ENCODE data around the gene HPS4. TPM values are rescaled to one million over a fixed set of nuclear protein-coding genes. Genes with fewer than 3 reads are reported as not detected.
A peak's percentile ranks its signal among the peaks of the same experiment; 100 is the strongest.

Gene HPS4
- total RNA-seq, 4 donors from 2014 or later = 21.9 to 28.5 (median 24.5) TPM

DNA sequence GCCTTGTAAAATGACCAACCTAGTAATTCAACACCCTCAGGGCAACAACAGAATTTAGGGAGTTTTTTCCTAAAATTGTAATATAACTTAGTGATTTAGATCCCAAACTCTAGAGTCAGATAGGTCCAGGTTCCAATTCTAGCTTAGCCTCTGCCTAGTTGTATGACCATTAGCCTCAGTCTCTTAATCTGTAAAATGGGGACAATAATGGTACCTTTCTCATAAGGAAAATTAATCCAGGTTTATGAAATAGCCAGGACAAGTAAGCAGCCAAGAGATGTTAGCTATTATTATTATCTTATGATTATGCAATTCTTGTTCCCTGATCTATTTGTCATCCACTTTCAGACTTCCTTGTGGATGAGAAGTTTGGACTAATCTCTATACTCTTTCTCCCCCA is 24.6 kb upstream of the HPS4 start:
- no peak for TF ChIP-seq POLR2A (IDR thresholded peaks at IDR 0.05)
- TF ChIP-seq, protein P1, sequence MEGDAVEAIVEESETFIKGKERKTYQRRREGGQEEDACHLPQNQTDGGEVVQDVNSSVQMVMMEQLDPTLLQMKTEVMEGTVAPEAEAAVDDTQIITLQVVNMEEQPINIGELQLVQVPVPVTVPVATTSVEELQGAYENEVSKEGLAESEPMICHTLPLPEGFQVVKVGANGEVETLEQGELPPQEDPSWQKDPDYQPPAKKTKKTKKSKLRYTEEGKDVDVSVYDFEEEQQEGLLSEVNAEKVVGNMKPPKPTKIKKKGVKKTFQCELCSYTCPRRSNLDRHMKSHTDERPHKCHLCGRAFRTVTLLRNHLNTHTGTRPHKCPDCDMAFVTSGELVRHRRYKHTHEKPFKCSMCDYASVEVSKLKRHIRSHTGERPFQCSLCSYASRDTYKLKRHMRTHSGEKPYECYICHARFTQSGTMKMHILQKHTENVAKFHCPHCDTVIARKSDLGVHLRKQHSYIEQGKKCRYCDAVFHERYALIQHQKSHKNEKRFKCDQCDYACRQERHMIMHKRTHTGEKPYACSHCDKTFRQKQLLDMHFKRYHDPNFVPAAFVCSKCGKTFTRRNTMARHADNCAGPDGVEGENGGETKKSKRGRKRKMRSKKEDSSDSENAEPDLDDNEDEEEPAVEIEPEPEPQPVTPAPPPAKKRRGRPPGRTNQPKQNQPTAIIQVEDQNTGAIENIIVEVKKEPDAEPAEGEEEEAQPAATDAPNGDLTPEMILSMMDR (IDR thresholded peaks at IDR 0.05) = no peak
- no peaks in the 10 kb centered on the region for H3K27me3 ChIP-seq
- H3K36me3 ChIP-seq = peaks cover 11 to 78% (median 53%) of the 10 kb centered on the region in 3 donors
- no peak overlapping the region for H3K4me3 ChIP-seq
- H3K27ac ChIP-seq = no peak overlapping the region
- DNase-seq = no peak
- intact Hi-C loops (cut with DNase I) = no loop called here
- H3K9me3 ChIP-seq = no peaks in the 10 kb centered on the region
- H3K4me1 ChIP-seq = peaks cover 5 to 29% (median 15%) of the 10 kb centered on the region in 3 donors

DNA sequence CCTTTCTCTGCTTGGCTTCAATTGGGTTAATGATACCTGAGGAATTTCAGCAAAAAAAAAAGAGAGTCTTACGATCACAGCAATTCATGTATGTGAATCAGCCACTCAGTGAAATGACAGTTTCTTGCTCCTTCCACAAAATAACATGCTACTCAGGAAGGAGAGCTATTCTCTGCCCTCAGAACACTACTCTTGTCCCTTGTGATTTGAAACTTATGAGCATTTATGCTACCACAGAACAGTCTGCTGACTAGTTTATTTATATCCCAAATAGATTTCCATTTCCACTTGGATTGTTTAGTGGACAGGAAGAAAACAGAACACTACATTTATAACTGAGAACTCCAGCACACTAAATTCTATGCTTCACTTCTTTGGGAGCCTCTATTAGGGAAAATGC is 20.2 kb upstream of the HPS4 start:
- Histone ChIP-seq H3K27ac (peak overlapping the region in 1 of 4 donors; percentile 54), H3K36me3 (peaks cover 22 to 100% (median 70%) of the 10 kb centered on the region in 3 donors), H3K4me3 (no peak overlapping the region), H3K4me1 (peaks cover 0 to 11% (median 0%) of the 10 kb centered on the region in 3 donors), H3K9me3 (no peaks in the 10 kb centered on the region), H3K27me3 (no peaks in the 10 kb centered on the region)
- TF ChIP-seq, protein P1 (IDR thresholded peaks at IDR 0.05) = no peak
- TF ChIP-seq POLR2A (IDR thresholded peaks at IDR 0.05) = no peak
- intact Hi-C loops (cut with DNase I) = no loop called here
- no peak for DNase-seq
- WGBS, 2 donors = 67 to 70% methylated on average over 1 of the region's 1 CpG

DNA sequence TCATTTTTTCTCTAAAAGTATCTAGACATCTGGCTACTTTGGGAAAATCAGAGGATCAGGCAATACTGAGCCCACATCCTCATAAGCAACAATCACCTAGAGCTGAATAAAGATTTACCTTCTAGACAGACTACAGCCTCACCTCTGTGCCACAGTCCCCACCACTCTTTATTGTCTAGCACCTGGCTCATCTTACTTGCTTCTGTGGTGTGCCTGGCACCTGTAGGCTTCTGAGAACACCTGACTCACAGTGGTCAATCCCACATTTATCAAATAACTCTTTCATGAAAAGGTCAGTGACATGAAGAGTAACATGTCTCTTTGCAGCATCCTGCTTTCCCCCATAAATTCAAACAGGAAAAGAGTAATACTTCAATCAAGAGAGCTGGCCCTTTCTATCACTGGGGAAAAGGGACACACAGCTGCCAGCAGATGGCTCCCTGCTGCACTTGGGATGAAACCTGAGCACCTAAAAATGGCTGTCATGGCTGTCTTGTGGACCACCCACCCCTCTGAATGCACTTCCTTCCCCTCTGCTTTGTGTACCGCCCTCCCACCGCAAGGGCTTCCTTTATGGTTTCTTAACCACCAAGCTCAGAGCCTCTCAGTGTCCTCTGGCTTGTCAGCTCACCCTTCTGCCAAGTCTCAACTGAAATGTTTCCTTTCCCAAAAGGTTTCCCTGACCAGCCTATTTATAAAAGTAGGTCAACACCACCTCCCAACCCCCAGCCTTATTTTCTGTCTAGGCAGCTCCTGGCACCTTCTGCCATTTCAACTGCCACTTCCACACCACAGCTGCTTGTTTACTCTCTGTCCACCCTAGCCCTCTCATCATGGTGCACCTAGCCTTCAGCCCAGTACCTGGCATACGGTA is 19.3 kb upstream of the HPS4 start:
- Histone ChIP-seq H3K4me3 (no peak overlapping the region), H3K9me3 (no peaks in the 10 kb centered on the region), H3K27ac (peak overlapping the region in 1 of 4 donors; percentile 54), H3K36me3 (peaks cover 22 to 100% (median 66%) of the 10 kb centered on the region in 3 donors), H3K27me3 (no peaks in the 10 kb centered on the region), H3K4me1 (peaks cover 0 to 11% (median 0%) of the 10 kb centered on the region in 3 donors)
- intact Hi-C loops (cut with DNase I) = no loop called here
- no peak for DNase-seq
- TF ChIP-seq, protein P1 (IDR thresholded peaks at IDR 0.05) = peak; percentile 25 to 55 (median 31)
- TF ChIP-seq POLR2A (IDR thresholded peaks at IDR 0.05) = no peak
- 24 to 52% methylated on average over 2 to 3 of the region's 3 CpGs for WGBS, 2 donors

DNA sequence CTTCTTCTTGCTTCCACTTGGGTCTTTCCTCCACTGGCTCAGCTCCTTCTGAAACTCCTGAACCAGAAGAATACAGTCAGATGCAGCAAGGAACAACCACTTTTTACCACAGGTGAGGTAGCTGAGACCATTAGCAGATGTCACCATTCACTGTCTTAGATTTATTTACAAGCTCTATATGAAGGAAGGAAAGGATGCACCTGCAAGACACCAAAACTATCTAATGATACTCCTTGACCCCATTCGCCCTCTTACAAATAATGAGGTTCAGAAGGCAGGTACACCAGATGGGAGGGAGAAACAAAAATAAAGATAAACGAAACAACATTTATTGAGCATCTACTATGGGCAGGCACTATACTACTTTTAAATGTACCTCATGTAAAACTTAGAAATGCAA is 18.4 kb upstream of the HPS4 start:
- TF ChIP-seq, protein P1 (IDR thresholded peaks at IDR 0.05) = no peak
- TF ChIP-seq POLR2A (IDR thresholded peaks at IDR 0.05) = no peak
- 76 to 85% methylated on average over 2 of the region's 2 CpGs for WGBS, 2 donors
- H3K4me1 ChIP-seq = peaks cover 0 to 11% (median 0%) of the 10 kb centered on the region in 3 donors
- no peaks in the 10 kb centered on the region for H3K9me3 ChIP-seq
- H3K27ac ChIP-seq = no peak overlapping the region
- no peak for DNase-seq
- intact Hi-C loops (cut with DNase I) = no loop called here
- H3K27me3 ChIP-seq = no peaks in the 10 kb centered on the region
- peaks cover 25 to 100% (median 72%) of the 10 kb centered on the region in 3 donors for H3K36me3 ChIP-seq
- H3K4me3 ChIP-seq = no peak overlapping the region

DNA sequence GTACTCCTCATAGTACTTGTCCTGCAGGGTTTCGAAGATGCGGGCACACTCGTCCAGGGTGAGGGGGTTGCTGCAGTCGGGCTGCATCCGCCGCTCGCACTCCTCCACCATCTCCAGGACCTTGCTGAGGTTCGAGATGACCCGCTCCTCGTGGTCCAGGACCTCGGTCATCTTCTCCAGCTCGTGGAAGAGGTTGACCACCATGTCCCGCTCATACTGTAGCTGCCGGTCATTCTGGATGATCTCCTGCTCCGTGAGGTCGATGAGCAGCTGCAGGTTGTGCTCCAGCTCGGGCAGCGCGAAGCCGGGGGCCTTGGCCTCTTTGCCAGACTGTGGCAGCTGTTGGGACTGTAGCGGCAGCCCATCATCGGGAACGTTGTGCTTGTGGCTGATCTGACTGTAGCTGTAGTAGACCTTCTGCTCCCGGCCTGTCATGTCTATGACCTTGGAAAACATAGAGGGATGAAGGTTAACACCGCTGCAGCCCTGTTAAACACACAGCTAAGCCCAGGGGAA is 15.7 kb upstream of the HPS4 start:
- Histone ChIP-seq H3K4me3 (no peak overlapping the region), H3K4me1 (peaks cover 0 to 13% (median 0%) of the 10 kb centered on the region in 3 donors), H3K9me3 (no peaks in the 10 kb centered on the region), H3K36me3 (peaks cover 36 to 100% (median 69%) of the 10 kb centered on the region in 3 donors), H3K27me3 (no peaks in the 10 kb centered on the region), H3K27ac (no peak overlapping the region)
- WGBS, 2 donors = 87 to 89% methylated on average over 4 to 12 of the region's 25 CpGs
- intact Hi-C loops (cut with DNase I) = no loop called here
- no peak for TF ChIP-seq POLR2A (IDR thresholded peaks at IDR 0.05)
- TF ChIP-seq, protein P1 (IDR thresholded peaks at IDR 0.05) = no peak
- DNase-seq = no peak
